ENCODE results near the gene ZNF418. TPM values are rescaled to one million over a fixed set of nuclear protein-coding genes. Genes with fewer than 3 reads are reported as not detected.
"Not testable (repeated sequence)": the region's sequence is repeated elsewhere in the genome, so short reads cannot be mapped to it uniquely, and the experiment has no call there.

The ZNF418 gene
- total RNA-seq, 2 donors from 2014 or later: 5.6 to 6.5 TPM

DNA sequence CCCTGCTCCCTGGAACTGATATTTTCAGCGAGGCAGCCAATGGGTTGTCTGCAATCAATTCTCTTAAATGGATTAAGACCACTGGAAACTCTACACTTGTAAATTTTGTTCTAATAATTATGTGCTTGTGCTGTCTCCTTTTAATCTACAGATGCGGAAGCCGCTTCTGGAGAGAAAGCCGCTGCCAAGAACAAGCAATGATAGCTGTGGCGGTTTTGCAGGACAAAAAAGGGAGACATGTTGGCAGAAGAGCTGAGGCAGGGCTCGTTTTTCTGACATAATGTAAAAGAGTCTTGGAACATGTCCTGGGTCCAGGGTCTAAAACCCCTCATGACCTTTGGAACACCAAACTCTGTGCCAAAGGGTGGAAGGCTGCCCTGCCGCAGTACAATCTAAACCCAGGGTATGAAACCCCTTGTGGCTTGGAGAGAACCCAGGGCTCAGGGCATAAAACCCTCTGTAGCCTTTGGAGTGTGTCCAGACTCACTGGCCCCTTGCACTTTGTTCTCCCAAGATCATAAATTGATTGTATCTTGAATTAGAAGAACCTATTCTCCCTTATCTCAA is 31.5 kb downstream of the ZNF418 start:
- intact Hi-C loops (cut with DNase I): no loop called here
- DNase-seq (ENCODE audit: low spot score): no peak

GRCh38 chr19:57900311-57900710 is 34.9 kb downstream of the ZNF418 start:
- DNase-seq (ENCODE audit: low spot score): no peak
- intact Hi-C loops (cut with DNase I): no loop called here

DNA sequence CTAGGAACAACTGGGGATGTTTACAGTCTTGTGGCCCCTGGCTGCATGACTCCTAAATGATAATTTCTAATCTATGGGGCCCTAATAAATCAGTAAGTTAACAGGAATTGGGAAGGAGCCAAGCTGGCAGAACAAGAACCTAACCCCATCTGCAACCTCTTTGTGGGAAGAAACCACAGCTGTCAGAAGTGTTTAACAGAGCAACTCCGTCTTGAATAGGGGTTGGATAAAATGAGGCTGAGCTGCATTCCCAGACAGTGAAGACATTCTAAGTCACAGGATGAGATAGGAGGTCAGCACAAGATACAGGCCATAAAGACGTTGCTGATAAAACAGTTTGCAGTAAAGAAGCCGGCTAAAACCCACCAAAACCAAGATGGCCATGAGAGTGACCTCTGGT is 44.5 kb downstream of the ZNF418 start:
- DNase-seq (ENCODE audit: low spot score); intact Hi-C loops (cut with DNase I): not testable (repeated sequence)

GRCh38 chr19:57888560-57889231 is 46.5 kb downstream of the ZNF418 start, which contains the start of gene ZNF814:
TSS of gene ZNF814 (minus strand) at chr19:57889037. CDS start at chr19:57888802, 235 bp downstream.
- intact Hi-C loops (cut with DNase I): loop anchor here in 1 of 2 donors (5.0 kb wide), 1 partner anchor 1471 kb away; no protein-coding TSS in a partner anchor
- peak; percentile 92 for DNase-seq (ENCODE audit: low spot score)

GRCh38 chr19:57888107-57888559 is 47.1 kb downstream of the ZNF418 start:
- DNase-seq (ENCODE audit: low spot score): no peak
- intact Hi-C loops (cut with DNase I): loop anchor here in 1 of 2 donors (5.0 kb wide), 1 partner anchor 1471 kb away; no protein-coding TSS in a partner anchor

GRCh38 chr19:57887195-57887941 is 47.8 kb downstream of the ZNF418 start:
- intact Hi-C loops (cut with DNase I): loop anchor here in 1 of 2 donors (5.0 kb wide), 1 partner anchor 1470 kb away; no protein-coding TSS in a partner anchor
- DNase-seq (ENCODE audit: low spot score): no peak

DNA sequence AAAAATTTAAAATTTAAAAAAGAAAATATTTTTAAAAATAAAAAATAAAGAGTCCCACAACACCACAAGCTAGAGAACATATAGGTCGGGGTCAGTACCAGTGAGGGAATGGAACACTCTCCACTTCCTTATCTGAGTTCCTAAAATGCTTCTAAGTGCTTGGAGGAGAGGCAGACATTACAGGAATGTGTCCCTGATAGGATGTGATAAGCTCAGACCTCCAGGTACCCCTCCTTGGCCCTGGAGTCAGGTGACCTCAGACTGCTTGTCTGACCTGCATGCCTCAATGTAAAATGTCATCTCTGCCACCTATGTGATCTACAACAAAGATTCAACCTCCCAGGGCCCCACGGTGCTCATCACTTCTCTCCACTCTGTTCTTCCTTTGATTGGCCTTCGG is 49.2 kb downstream of the ZNF418 start:
- intact Hi-C loops (cut with DNase I): loop anchor here in 1 of 2 donors (5.0 kb wide), 1 partner anchor 1469 kb away; no protein-coding TSS in a partner anchor
- no peak for DNase-seq (ENCODE audit: low spot score)

GRCh38 chr19:57873883-57874799 is 61.1 kb downstream of the ZNF418 start:
- DNase-seq (ENCODE audit: low spot score); intact Hi-C loops (cut with DNase I): not testable (repeated sequence)

DNA sequence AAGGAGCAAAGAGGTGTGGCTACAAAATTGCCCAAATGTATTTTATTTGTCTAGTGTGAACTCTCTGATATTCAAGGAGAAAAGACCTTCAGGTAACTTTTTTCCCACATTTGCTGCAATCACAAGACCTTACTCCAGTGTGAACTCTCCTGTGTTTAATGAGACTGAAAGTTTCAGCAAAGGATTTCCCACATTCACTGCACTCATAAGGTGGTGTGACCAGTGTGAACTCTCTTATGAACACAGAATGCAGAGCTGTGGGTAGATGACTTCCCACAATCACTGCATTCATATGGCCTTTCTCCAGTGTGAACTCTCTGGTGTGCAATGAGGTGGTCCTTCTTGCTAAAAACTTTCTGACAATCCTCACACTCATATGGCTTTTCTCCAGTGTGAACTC is 62.8 kb downstream of the ZNF418 start:
- intact Hi-C loops (cut with DNase I): no loop called here
- no peak for DNase-seq (ENCODE audit: low spot score)

Other genes starting within 250 kb of the ZNF418 start
- 1 to 10 TPM; 3.7 to 5.9 TPM for gene ZNF154, start 226.2 kb downstream of the ZNF418 start, total RNA-seq
- gene ZNF671, start 207.8 kb downstream of the ZNF418 start, total RNA-seq: 1 to 10 TPM; 5.5 to 6.5 TPM
- gene ZNF776, start 188.6 kb downstream of the ZNF418 start, total RNA-seq: 10 to 100 TPM in 1 of 2 donors, 1 to 10 TPM in 1; 9.4 to 11.1 TPM
- gene ZNF586, start 165.7 kb downstream of the ZNF418 start, total RNA-seq: 10 to 100 TPM in 1 of 2 donors, 1 to 10 TPM in 1; 9.8 to 15.1 TPM
- gene ZNF552, start 120.5 kb downstream of the ZNF418 start, total RNA-seq: 1 to 10 TPM; 6.0 to 7.9 TPM
- gene ZNF587B, start 105.1 kb downstream of the ZNF418 start, total RNA-seq: 10 to 100 TPM; 11.8 to 13.0 TPM
- gene ZNF587, start 85.5 kb downstream of the ZNF418 start, total RNA-seq: 10 to 100 TPM; 18.3 to 22.2 TPM
- 10 to 100 TPM; 10.7 to 13.3 TPM for gene ZNF814, start 46.4 kb downstream of the ZNF418 start, total RNA-seq
- gene ZNF417, start 18.8 kb downstream of the ZNF418 start, total RNA-seq: 10 to 100 TPM; 12.6 to 13.5 TPM
- gene ZNF256, start 12.3 kb upstream of the ZNF418 start, total RNA-seq: 1 to 10 TPM; 6.6 to 6.8 TPM
- gene C19orf18, start 39.1 kb upstream of the ZNF418 start, total RNA-seq: 1 to 10 TPM in 1 of 2 donors, under 1 TPM in 1; 0.74 to 1.0 TPM
- 10 to 100 TPM in 1 of 2 donors, 1 to 10 TPM in 1; 9.0 to 10.1 TPM for gene ZNF606, start 67.4 kb upstream of the ZNF418 start, total RNA-seq
- not detected for gene ZSCAN1, start 98.6 kb upstream of the ZNF418 start, total RNA-seq
- 1 to 10 TPM; 4.1 to 5.5 TPM for gene ZNF135, start 123.9 kb upstream of the ZNF418 start, total RNA-seq
- gene ZSCAN18, start 162.8 kb upstream of the ZNF418 start, total RNA-seq: 10 to 100 TPM; 45.3 to 62.3 TPM
- 1 to 10 TPM; 6.1 to 8.9 TPM for gene ZNF329, start 215.4 kb upstream of the ZNF418 start, total RNA-seq
- 10 to 100 TPM; 15.2 to 15.9 TPM for gene ZNF274, start 247.7 kb upstream of the ZNF418 start, total RNA-seq